Osteoblast (primary cell): ENCODE results near the gene CCDC39. TPM values are rescaled to one million over a fixed set of nuclear protein-coding genes. Genes with fewer than 3 reads are reported as not detected.

Source experiments
- DNase-seq: peaks from one replicate; pipeline ENCODE4 v3.0.0; 2011; ENCODE audit warnings: low spot score, mixed read lengths; ENCODE audit not compliant: insufficient read length; ENCODE audit errors: missing footprints
- H2AFZ ChIP-seq: 2 replicates; pipeline ENCODE4 v1.6.0; 2011; ENCODE audit warnings: mild to moderate bottlenecking, low read length
- H3K27ac ChIP-seq: 2 replicates; pipeline ENCODE4 v1.5.1; 2011; ENCODE audit warnings: mild to moderate bottlenecking, low read depth, low read length, moderate library complexity
- H3K27me3 ChIP-seq: 2 replicates; pipeline ENCODE4 v1.6.0; 2012; ENCODE audit warnings: mild to moderate bottlenecking, control low read depth, inconsistent platforms, low read length, moderate library complexity; ENCODE audit not compliant: insufficient read depth
- H3K36me3 ChIP-seq: 2 replicates; pipeline ENCODE4 v1.5.1; 2011; ENCODE audit warnings: mild to moderate bottlenecking, low read length, control low read depth, moderate library complexity; ENCODE audit not compliant: insufficient read depth
- H3K4me1 ChIP-seq: 2 replicates; pipeline ENCODE4 v1.5.1; 2011; ENCODE audit warnings: mild to moderate bottlenecking, low read length, control low read depth, moderate library complexity; ENCODE audit not compliant: insufficient read depth
- H3K4me2 ChIP-seq: 2 replicates; pipeline ENCODE4 v1.6.0; 2011; ENCODE audit warnings: mild to moderate bottlenecking, low read length; ENCODE audit not compliant: insufficient read depth
- H3K4me3 ChIP-seq: fragments of 200-600 bp; sonication (generic); 3 replicates; pipeline ENCODE4 v1.5.1; 2012; ENCODE audit warnings: mild to moderate bottlenecking, low read length, inconsistent platforms; ENCODE audit not compliant: insufficient read depth
- H3K79me2 ChIP-seq: 2 replicates; pipeline ENCODE4 v1.6.0; 2012; ENCODE audit warnings: mild to moderate bottlenecking, low read length, control low read depth, inconsistent platforms; ENCODE audit not compliant: insufficient read depth
- H3K9me3 ChIP-seq: 2 replicates; pipeline ENCODE4 v1.5.1; 2011; ENCODE audit warnings: low read depth, low read length, control low read depth
- H4K20me1 ChIP-seq: 2 replicates; pipeline ENCODE4 v1.6.0; 2012; ENCODE audit warnings: mild to moderate bottlenecking, low read length, control low read depth; ENCODE audit not compliant: insufficient read depth
- total RNA-seq: library from RNA; depleted of rRNA; stranded (reverse); fragments of >200 nt; gene quantifications from 2 replicates; pipeline ENCODE4 v1.2.3, GENCODE V29; 2012
- TF ChIP-seq, protein P1 (sequence below): IDR thresholded peaks from 2 replicates; pipeline ENCODE4 v1.5.1; 2011; ENCODE audit warnings: mild to moderate bottlenecking, low read depth, low read length, moderate library complexity; ENCODE audit errors: extremely low read depth

The CCDC39 gene
- total RNA-seq, 1 donor: not detected

DNA sequence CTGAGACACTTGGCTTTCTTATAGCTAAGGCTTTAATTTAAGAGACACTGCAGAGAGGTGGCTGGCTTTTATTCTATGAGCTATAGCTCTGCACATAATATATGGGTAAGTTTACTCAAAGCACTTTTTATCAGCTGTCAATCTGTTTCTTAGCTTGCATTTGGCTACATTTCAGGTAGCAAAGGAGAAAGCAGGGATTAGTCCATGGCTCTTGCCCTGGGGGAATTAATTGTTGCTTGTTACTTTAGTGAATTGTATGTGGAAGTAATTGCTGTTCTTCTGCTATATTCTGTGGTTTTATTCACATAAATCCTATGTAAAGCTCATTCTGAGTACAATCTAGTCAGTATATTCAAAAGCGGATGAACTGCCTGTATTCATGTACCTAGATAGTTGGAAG is 14.4 kb upstream of the CCDC39 start:
- Histone ChIP-seq H3K4me3 (no peak overlapping the region), H4K20me1 (no peaks in the 10 kb centered on the region), H3K27ac (no peak overlapping the region), H2AFZ (no peak overlapping the region), H3K4me1 (no peaks in the 10 kb centered on the region), H3K27me3 (no peaks in the 10 kb centered on the region), H3K4me2 (no peak overlapping the region), H3K36me3 (no peaks in the 10 kb centered on the region), H3K79me2 (no peaks in the 10 kb centered on the region), H3K9me3 (no peaks in the 10 kb centered on the region)
- TF ChIP-seq, protein P1, sequence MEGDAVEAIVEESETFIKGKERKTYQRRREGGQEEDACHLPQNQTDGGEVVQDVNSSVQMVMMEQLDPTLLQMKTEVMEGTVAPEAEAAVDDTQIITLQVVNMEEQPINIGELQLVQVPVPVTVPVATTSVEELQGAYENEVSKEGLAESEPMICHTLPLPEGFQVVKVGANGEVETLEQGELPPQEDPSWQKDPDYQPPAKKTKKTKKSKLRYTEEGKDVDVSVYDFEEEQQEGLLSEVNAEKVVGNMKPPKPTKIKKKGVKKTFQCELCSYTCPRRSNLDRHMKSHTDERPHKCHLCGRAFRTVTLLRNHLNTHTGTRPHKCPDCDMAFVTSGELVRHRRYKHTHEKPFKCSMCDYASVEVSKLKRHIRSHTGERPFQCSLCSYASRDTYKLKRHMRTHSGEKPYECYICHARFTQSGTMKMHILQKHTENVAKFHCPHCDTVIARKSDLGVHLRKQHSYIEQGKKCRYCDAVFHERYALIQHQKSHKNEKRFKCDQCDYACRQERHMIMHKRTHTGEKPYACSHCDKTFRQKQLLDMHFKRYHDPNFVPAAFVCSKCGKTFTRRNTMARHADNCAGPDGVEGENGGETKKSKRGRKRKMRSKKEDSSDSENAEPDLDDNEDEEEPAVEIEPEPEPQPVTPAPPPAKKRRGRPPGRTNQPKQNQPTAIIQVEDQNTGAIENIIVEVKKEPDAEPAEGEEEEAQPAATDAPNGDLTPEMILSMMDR: no peak
- no peak for DNase-seq

DNA sequence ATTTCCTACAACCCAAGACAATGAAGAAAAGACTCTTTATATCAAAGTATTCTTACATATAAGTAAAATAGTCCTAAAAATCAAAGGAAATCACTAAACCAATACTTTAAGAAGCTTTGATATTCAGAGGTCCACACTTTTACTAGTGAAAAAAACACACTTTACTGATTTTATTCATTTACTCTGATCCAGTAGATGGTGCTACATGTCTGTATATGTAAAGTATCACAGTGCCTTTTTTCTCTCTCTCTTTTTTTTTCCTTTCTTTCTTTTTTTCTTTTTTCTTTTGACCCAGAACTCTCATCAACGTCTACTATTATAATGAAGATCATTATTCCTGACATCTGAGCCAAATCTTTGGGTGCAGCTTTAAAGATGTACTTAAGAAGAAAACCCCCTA is 10.8 kb upstream of the CCDC39 start:
- H3K79me2 ChIP-seq: no peaks in the 10 kb centered on the region
- H3K4me3 ChIP-seq: no peak overlapping the region
- H2AFZ ChIP-seq: no peak overlapping the region
- DNase-seq: no peak
- no peaks in the 10 kb centered on the region for H3K27me3 ChIP-seq
- H3K4me2 ChIP-seq: no peak overlapping the region
- no peaks in the 10 kb centered on the region for H4K20me1 ChIP-seq
- TF ChIP-seq, protein P1: no peak
- H3K36me3 ChIP-seq: no peaks in the 10 kb centered on the region
- H3K27ac ChIP-seq: no peak overlapping the region
- H3K4me1 ChIP-seq: no peaks in the 10 kb centered on the region
- H3K9me3 ChIP-seq: no peaks in the 10 kb centered on the region

DNA sequence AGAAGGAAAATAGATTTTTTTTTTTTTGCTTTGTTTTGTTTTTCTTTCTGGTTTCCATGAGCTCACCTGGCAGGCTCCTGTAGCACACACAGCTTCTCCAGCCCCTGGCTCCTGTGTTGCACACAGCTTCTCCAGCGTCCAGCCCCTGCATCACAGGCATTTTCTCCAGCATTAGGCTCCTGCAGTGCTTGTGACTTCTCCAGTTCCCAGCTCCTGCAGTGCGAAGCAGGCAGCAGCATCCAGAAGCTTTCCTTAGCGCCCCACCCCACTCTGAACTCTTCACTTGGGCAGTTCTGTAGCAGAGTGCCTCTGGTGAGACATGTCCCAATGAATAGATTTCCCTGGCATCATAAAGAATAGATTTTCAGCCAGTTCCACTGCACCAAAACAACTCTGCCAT is 5.5 kb upstream of the CCDC39 start:
- Histone ChIP-seq H2AFZ (no peak overlapping the region), H3K4me3 (no peak overlapping the region), H3K4me2 (no peak overlapping the region), H3K27ac (no peak overlapping the region), H3K79me2 (no peaks in the 10 kb centered on the region), H3K36me3 (no peaks in the 10 kb centered on the region), H3K9me3 (no peaks in the 10 kb centered on the region), H4K20me1 (no peaks in the 10 kb centered on the region), H3K27me3 (no peaks in the 10 kb centered on the region), H3K4me1 (peaks cover 6% of the 10 kb centered on the region)
- TF ChIP-seq, protein P1: no peak
- DNase-seq: no peak

DNA sequence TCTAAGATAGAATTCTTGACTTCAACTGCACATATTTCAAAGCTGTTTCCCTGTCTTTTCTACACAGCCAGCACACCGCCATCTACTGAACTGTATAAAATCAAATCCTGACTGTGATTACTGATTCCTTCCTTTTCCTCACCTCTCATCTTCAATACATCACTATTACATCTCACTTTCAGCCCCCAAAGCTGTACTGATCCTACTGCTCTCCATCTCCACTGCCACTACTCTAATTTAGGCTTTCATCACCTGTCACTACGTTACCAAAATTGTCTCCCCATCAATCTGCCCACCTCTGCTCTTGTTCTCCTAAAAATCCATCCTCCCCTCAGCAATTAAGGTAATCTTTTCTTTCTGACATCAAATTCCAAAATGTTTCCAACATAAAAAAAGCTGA is 4.5 kb upstream of the CCDC39 start:
- Histone ChIP-seq H3K27ac (no peak overlapping the region), H3K36me3 (no peaks in the 10 kb centered on the region), H2AFZ (no peak overlapping the region), H3K4me1 (peaks cover 12% of the 10 kb centered on the region), H3K4me3 (no peak overlapping the region), H4K20me1 (no peaks in the 10 kb centered on the region), H3K27me3 (peaks cover 3% of the 10 kb centered on the region), H3K79me2 (no peaks in the 10 kb centered on the region), H3K4me2 (no peak overlapping the region), H3K9me3 (no peaks in the 10 kb centered on the region)
- TF ChIP-seq, protein P1: no peak
- no peak for DNase-seq
